ENCODE data around the gene TCP11. TPM values are rescaled to one million over a fixed set of nuclear protein-coding genes. Genes with fewer than 3 reads are reported as not detected.

TCP11 gene
- total RNA-seq, 1 experiment from 2014 or later: not detected

DNA sequence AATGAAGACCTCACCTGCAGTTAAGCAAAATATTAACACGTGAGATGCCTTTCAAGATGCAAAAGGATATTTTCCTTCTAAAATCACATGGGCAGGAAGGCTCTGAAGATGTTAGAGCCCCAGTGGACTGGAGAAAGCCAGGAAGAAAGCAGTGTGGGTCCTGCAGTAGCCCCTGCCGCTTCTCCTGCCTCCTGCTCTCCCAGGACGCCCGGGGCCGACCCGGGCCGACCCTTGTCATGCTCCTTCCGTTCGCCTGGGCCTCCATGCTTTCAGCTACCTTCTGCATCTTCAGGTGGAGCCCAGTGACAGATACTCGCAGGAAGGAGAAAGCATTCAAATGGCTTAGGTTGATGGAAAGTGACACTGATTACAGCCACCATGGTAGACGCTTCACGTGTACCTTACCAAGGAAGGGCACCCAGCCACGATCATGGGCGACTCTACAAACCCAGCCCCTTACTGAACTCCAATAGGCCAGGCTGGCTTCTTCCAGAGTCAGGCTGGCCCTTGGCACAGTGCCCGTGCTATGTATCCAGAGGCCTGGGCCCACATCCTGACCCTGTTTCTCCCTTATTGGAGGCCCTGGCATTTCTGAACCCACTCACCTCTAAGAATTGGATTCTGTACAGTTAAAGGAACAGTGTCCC, 69.0 kb downstream of the TCP11 start:
- no peak for DNase-seq
- TF ChIP-seq, protein P1, sequence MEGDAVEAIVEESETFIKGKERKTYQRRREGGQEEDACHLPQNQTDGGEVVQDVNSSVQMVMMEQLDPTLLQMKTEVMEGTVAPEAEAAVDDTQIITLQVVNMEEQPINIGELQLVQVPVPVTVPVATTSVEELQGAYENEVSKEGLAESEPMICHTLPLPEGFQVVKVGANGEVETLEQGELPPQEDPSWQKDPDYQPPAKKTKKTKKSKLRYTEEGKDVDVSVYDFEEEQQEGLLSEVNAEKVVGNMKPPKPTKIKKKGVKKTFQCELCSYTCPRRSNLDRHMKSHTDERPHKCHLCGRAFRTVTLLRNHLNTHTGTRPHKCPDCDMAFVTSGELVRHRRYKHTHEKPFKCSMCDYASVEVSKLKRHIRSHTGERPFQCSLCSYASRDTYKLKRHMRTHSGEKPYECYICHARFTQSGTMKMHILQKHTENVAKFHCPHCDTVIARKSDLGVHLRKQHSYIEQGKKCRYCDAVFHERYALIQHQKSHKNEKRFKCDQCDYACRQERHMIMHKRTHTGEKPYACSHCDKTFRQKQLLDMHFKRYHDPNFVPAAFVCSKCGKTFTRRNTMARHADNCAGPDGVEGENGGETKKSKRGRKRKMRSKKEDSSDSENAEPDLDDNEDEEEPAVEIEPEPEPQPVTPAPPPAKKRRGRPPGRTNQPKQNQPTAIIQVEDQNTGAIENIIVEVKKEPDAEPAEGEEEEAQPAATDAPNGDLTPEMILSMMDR (IDR thresholded peaks at IDR 0.05; ENCODE audit: unreplicated experiment): no peak
- peaks cover 10% of the 10 kb centered on the region for H3K4me1 Mint-ChIP-seq (ENCODE audit: low read depth, unreplicated experiment)
- H3K27ac Mint-ChIP-seq (ENCODE audit: unreplicated experiment): no peak overlapping the region
- CTCF ChIA-PET: no interaction called here
- intact Hi-C loops (cut with micrococcal nuclease; ENCODE audit: unreplicated experiment): no loop called here
- BruUV-seq (replicated peaks): no TSS peak
- no peaks in the 10 kb centered on the region for H3K9me3 Mint-ChIP-seq (ENCODE audit: low read depth, unreplicated experiment)
- peaks cover 26% of the 10 kb centered on the region for H3K36me3 Mint-ChIP-seq (ENCODE audit: insufficient read depth, unreplicated experiment)
- H3K27me3 Mint-ChIP-seq (ENCODE audit: unreplicated experiment): no peaks in the 10 kb centered on the region
- H3K4me3 Mint-ChIP-seq (ENCODE audit: low read depth, unreplicated experiment): no peak overlapping the region

DNA sequence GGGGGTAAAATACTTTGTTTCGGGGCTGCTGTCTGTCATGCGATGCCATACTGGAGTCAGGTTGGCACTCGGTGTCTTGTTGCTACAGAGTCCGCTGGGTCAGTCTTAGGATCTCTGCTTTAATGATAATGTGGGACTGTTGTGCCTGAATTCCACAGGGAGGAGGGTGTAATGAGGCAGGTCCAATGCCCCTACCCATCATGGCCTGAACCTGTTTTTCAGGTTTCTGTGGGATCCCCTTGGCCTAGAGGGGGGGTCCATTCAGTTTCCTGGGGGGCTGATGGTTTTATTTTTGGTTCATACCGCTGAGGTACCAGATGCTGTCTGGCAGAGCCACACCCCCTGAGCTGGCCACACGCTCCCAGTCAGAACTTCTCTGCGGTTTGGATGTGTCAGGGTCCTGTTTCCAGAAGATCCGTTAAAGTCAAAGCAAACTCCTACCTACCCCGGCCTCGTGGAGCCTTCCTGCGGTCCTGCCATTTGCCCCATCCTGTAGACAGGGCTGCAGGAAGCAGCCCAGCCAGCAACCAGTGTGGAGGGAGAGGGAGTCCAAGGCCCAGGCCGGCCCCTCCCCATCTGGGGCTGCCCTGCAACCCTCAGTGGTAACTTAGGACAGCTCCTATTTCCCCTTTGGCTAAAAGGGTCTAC, 69.7 kb downstream of the TCP11 start:
- Mint-ChIP-seq H3K4me1 (ENCODE audit: low read depth, unreplicated experiment) (peaks cover 10% of the 10 kb centered on the region), H3K27ac (ENCODE audit: unreplicated experiment) (no peak overlapping the region), H3K4me3 (ENCODE audit: low read depth, unreplicated experiment) (no peak overlapping the region), H3K36me3 (ENCODE audit: insufficient read depth, unreplicated experiment) (peaks cover 27% of the 10 kb centered on the region), H3K9me3 (ENCODE audit: low read depth, unreplicated experiment) (no peaks in the 10 kb centered on the region), H3K27me3 (ENCODE audit: unreplicated experiment) (no peaks in the 10 kb centered on the region)
- intact Hi-C loops (cut with micrococcal nuclease; ENCODE audit: unreplicated experiment): no loop called here
- BruUV-seq (replicated peaks): no TSS peak
- DNase-seq: no peak
- TF ChIP-seq, protein P1 (IDR thresholded peaks at IDR 0.05; ENCODE audit: unreplicated experiment): no peak
- CTCF ChIA-PET: no interaction called here

DNA sequence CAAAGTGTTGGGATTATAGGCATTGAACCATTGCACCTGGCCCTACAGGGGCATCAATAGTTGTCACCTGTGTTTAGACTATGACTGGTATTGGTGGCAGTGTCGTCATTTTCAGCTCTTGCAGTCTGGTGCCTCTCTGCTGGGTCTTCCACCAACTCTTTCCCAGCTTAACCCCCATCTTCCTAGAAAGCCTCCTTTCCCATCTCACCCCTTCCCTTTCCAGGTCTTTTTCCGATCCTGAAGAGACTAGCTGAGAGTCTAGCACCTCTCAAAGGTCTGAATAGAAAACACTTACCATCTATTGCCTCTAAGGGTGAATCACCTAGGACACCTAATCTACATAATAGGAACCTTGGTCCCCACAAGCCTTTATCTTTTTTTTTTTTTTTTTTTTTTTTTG, 71.0 kb downstream of the TCP11 start:
- Mint-ChIP-seq H3K4me1 (ENCODE audit: low read depth, unreplicated experiment) (peaks cover 10% of the 10 kb centered on the region), H3K9me3 (ENCODE audit: low read depth, unreplicated experiment) (no peaks in the 10 kb centered on the region), H3K27ac (ENCODE audit: unreplicated experiment) (no peak overlapping the region), H3K4me3 (ENCODE audit: low read depth, unreplicated experiment) (no peak overlapping the region), H3K27me3 (ENCODE audit: unreplicated experiment) (no peaks in the 10 kb centered on the region), H3K36me3 (ENCODE audit: insufficient read depth, unreplicated experiment) (peaks cover 31% of the 10 kb centered on the region)
- intact Hi-C loops (cut with micrococcal nuclease; ENCODE audit: unreplicated experiment): no loop called here
- DNase-seq: no peak
- no TSS peak for BruUV-seq (replicated peaks)
- CTCF ChIA-PET: interaction anchor here (0.6 to 0.7 kb wide), 2 partner anchors 19 to 70 kb away, joined by 3 to 5 read pairs; no protein-coding TSS in a partner anchor
- TF ChIP-seq, protein P1 (IDR thresholded peaks at IDR 0.05; ENCODE audit: unreplicated experiment): no peak

DNA sequence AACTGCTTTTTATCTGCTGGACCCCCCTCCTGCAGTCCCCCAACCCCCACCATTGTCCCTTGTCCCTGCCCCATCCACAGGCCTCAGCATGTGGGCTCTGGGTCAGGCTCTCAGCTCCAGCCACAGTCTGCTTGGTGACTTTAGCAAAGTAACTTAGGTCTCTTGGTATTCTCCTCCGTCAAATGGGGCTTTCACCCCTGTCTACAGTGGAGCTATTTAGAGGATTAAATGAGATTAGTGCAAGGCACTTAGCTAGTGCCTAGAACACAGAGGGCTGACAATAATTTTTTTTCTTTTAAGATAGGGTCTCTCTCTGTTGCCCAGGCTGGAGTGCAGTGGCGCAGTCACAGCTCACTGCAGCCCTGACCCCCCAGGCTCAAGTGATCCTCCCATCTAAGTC, 71.9 kb downstream of the TCP11 start:
- no peak overlapping the region for H3K27ac Mint-ChIP-seq (ENCODE audit: unreplicated experiment)
- no peaks in the 10 kb centered on the region for H3K9me3 Mint-ChIP-seq (ENCODE audit: low read depth, unreplicated experiment)
- H3K36me3 Mint-ChIP-seq (ENCODE audit: insufficient read depth, unreplicated experiment): peaks cover 24% of the 10 kb centered on the region
- CTCF ChIA-PET: no interaction called here
- H3K27me3 Mint-ChIP-seq (ENCODE audit: unreplicated experiment): no peaks in the 10 kb centered on the region
- intact Hi-C loops (cut with micrococcal nuclease; ENCODE audit: unreplicated experiment): no loop called here
- H3K4me3 Mint-ChIP-seq (ENCODE audit: low read depth, unreplicated experiment): no peak overlapping the region
- BruUV-seq (replicated peaks): no TSS peak
- H3K4me1 Mint-ChIP-seq (ENCODE audit: low read depth, unreplicated experiment): peaks cover 10% of the 10 kb centered on the region
- TF ChIP-seq, protein P1 (IDR thresholded peaks at IDR 0.05; ENCODE audit: unreplicated experiment): no peak
- DNase-seq: no peak

All from Calu3 (cell line).